ENCODE results near the gene DIAPH3.

Gene DIAPH3

DNA sequence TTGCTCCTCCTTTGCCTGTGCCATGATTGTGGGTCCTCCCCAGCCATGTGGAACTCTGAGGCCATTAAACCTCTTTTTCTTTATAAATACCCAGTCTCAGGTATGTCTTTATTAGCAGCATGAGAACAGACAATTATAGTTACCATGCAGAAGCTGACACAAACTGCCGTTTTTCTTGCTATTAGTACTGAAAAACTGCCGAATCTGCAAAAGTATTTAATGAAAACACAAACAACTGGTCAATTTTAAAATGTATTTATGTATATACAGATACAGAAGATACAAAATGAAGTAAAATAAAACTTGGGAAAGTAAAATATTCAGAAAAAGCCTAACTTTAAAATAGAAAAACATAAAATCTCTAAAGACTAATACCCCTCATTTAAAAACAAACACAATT lies 206.3 kb downstream of the DIAPH3 start:
- no peak for DNase-seq

DNA sequence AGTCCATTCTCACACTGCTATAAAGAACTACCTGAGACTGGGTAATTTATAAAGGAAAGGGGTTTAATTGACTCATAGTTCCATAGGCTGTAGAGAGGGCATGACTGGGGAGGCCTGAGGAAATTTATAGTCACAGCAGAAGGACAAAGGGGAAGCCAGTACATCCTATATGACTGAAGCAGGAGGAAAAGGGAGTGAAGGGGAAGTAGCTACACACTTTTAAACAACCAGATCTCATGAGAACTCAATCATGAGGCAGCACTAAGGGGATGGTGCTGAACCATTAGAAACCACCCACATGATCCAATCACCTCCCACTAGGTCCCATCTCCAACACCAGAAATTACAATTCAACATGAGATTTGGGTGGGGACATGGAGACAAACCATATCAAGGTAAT lies 209.1 kb downstream of the DIAPH3 start:
- DNase-seq = no peak

DNA sequence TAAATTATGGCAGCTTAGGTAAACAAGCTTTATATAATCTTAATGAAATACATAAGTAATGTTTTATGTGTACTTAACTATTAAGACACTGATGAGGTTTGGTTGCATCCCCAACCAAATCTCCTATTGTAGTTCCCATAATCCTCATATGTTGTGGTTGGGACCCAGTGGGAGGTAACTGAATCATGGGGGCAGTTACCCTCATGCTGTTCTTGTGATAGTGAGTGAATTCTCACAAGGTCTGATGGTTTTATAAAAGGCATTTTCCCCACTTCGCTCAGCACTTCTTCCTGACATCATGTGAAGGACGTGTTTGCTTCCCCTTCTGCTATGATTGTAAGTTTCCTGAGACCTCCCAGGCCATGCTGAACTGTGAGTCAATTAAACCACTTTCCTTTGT lies 212.7 kb downstream of the DIAPH3 start:
- no peak for DNase-seq

DNA sequence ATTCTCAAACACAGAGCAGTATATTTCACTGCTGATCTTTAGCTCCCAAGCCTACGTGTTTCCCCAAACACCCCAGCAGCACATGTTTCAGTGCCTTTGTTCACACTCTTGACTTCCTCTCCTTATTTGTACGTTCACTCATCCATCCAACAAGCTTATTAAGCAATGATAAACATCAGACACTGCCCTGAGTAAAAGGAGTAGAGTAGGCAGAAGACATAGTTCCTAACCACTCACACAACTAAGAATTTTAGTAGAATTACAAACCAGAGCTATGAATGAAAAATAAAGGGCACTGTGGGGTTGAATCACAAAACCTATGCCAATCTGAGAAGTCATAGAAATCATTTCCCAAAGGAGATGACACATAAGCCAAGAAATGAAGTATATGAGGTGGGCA lies 213.5 kb downstream of the DIAPH3 start:
- no peak for DNase-seq

DNA sequence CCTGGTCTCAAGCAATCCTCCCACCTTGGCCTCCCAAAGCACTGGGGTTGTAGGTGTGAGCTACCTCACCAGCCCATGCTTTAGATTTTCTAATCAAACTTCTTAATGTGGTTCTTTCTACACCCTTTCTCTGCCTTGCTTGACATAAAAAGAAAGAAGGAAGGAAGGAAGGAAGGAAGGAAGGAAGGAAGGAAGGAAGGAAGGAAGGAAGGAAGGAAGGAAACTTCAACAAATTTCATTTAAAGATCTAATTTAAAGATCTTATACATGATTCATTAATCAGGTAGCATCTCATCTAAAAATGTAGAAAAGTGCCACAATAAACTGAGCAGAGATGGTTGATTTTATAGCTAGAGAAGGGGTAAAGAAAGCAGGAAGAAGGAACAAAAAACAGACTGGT lies 215.0 kb downstream of the DIAPH3 start:
- no peak for DNase-seq

DNA sequence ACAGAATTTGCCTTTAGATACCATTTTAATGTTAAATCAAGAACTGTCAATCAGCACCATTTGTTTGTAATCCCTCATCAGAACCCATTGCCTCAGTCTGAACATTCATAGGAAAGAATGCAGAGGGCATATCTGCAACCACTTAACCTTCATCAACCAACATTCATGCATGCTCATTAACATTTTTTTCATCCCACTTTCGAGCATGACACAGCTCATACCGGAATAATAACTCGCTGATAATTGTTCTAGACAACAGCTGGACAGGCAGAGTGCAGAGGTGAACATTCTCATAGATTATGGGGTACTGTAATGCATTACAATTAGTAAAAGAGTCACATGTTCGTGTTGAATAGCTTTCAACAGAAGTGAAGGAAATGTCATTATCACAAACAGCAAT lies 216.8 kb downstream of the DIAPH3 start:
- no peak for DNase-seq

DNA sequence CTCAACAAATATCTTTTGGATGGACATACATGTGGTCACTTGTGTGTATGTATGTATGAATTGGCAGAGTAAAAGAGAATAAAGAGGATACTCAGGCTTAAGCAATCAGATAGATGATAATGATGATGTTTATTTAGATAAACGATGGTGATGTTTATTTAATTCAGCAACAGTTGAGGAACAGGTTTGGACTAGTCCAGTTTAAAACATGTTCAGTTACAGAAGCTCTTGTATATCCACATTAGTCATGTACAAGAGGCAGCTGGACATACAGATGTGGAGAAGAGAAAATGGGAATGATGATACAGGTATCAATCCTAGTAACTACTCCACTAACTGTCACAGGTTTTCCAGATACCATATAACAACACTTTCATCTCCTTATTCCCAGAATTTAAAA lies 232.1 kb downstream of the DIAPH3 start:
- DNase-seq = no peak

DNA sequence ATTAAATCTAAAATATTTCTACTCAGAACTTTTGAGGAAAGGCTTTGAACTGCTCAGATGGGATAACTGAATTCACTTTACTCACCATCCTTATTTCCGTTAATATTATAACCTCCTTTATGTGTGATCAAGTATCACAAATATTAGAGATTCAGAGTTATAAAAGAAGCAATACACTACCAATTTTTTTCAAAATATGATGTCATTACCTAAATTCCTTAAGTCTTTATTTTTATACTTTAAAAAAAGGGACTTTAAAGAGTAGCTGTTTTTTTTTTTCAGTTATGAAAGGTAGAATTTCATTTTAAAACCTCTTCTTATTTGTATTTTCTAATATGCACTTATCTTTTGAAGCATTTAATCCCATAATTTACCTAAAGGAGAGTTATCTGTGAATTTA lies 239.5 kb downstream of the DIAPH3 start:
- no peak for DNase-seq

DNA sequence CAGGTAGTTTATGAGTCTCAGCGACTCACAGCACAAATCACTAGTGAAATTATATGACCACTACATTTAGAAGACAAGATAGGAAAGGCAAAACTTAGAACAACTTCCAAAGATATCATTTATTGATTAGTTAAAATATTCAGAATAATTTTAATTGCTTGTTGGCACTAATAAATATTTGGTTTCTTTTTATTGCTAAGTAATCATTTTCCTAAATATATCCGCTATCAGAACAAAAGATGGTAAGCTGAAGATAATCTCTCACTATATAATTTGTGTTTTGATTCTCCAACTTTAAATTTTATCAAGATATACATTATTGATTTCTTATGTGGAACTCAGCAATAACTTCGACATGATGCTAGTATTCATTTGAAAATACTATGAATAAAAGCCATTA lies 248.5 kb downstream of the DIAPH3 start:
- DNase-seq = no peak

DNA sequence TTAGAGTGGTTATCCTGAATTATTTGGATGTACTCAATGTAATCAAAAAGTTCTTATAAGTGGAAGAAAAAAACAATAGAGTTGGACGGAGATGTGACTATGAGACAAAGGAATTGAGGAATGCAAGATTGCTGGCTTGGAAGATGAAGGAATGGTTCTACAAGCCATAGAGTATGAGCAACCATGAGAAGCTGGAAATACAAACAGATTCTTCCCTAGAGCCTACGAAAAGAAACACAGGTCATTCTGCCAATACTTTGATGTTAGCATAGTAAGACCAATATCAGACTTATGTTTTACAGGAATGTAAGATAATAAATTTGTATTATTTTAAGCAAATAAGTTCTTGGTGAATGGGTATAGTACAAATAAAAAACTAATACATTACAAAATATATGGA lies 249.2 kb downstream of the DIAPH3 start:
- DNase-seq = no peak

DNA sequence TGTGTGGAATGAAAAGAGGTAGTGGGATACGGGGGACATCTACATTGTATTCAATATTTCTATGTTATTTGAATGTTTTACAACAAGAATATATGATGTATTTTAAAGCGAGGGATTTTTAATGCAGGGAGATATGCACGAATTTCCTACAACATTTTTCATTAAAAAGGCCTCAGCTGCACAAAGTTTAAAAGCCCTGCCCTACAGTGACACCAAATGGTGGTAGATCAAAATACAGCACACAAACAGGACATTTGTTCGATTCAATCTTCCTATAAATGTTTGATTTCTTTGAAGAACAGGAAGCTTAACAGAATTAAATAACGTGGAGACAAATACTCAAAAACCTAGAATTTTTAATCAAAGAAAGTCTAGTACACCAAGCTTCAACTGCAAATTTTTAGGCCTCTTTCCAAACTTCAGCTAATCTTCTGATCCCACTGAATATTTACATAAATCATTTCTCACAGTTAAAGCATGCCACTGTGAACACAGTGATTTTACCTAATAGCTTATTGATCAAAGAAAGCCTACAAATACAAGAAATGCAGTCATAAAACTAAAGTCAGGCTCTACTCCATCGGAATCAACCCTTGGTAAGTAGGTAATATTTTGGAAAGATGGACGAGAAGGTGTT lies 257.2 kb downstream of the DIAPH3 start:
- no peak for DNase-seq

DNA sequence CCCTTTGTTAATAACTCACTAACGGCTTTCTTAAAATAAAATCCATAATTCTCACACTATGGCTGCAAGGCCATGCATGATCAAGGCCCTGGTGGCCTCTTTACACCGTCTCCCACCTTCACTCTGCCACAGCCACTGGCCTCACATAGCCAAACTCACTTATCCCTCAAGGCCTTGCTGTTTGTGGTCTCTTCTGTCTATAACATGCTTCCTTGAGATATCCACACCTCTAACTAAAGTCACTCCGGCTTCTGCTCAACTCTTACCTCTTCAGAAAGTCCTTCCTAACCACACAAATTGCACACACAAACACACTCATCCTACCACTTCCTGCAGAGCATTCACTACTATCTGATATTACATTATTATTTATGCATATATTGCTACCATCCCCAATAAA lies 262.5 kb downstream of the DIAPH3 start:
- DNase-seq = no peak

DNA sequence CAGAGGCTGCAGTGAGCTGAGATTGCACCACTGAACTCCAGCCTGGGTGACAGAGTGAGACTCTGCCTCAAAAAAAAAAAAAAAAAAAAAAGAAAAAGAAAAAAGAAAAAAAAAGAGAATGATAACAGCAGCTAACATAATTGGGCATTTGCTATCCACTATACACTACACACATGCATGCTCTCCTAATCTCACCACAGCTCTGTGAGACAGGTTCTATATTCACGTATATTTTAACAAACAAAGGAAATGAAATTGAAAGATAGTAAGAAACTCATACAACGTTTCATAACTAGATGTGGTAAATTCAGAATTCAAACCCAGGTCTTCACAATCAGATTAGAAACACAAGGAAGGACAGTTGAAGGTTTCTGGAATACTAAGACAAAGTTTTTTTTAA lies 265.7 kb downstream of the DIAPH3 start:
- no peak for DNase-seq

DNA sequence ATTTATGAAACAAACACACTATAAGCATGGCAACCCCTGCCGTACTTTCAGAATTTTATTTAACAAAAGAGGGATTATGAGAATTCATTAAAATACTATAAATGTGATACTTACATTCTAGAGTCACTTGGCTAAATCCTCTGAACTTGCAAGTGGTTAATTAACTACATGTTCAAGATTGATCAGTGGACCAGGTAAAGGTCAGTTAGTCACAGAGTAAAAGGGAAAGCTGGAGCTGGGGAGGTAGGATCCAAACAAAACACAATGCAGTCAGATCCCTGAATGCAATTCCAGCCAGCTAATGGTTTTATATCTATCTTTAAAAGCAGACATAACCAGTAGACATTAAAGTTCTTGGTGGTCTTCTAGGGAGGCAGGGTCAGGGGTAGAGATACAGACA lies 270.5 kb downstream of the DIAPH3 start:
- no peak for DNase-seq

DNA sequence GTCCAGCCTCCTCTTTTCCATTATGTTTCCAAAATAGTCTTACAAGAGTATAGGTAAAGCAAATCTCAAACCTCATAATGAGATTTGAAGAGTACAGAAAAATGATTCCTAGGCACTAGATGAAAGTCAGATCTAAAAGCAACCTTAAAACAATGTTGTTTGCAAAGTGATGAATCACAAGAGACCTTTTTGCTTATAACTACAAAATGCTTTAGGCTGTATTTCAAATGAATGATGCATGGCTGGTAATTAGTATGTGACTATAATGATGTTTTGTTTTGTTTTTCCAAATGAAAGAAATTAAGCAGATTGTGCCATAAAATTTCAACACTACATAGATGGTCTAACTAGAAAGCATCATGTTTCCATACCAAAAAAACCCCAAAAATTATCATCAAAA lies 272.7 kb downstream of the DIAPH3 start:
- DNase-seq = no peak

DNA sequence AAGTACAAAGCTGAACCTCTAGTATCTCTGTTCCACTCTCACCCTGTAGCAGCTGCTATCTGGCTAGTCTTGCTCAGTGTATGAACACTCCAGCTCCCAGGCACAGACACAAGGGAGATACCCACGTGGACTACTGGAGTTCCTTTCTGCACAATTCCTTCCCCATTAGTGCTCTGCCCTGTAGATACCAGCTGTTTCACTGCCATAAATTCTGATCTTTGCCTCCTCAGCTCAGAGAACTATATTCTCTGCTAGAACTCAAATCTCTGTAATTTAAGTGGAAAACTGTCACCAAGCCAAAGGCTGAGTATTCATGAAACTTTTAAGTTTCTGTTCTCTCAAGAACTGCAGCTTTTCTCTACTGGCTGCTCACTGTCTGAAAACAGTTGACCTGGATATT lies 273.7 kb downstream of the DIAPH3 start:
- DNase-seq = no peak

DNA sequence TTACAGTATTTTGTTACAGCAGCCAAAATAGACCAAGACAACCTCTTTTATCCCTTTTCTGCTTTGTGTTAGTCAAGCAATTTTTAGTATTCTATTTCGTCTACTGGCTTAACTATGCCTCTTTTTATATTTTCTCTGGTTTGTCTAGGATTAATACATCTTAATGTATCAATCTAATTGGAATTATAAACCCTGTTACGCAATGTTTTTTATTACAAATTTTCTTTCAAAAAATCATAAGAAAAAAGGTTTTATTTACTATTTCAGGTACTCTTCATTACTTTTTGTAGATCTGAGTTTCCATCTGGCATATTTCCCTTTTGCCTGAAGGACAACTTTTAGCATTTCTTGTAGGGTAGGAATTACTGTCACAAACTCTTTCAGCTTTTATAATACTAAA lies 275.3 kb downstream of the DIAPH3 start:
- DNase-seq = no peak

DNA sequence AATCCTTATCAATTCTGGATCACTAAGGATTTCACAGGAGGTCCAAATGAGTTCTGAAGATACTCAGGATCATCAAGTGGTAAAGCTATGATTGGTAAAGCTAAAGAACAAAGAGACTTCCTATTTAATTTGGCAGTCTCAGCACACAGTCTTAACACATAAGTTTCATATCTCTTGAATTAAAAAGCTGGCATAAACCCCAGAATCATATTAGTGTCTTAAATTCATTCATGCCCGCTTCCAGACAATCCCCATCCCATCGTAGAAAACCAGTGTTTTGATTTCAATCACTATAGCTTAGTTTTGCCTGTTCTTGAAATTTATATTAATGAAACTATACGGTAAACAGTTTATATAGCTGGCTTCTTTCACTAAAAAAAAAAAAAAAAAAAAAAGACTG lies 278.7 kb downstream of the DIAPH3 start:
- DNase-seq = no peak

DNA sequence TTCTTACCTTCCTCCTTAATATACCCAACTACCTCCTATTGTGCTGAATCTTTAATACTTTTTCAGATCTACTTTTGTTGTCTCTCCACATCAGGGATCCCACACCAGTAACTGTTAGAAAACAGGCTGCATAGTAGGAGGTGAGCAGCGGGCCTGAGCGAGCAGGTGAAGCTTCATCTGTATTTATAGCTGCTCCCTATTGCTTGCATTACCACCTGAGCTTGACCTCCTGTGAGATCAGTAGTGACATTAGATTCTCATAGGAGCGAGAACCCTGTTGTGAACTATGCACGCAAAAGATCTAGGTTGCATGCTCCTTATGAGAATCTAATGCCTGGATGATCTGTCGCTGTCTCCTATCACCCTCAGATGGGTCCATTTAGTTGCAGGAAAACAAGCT lies 279.8 kb downstream of the DIAPH3 start:
- no peak for DNase-seq

DNA sequence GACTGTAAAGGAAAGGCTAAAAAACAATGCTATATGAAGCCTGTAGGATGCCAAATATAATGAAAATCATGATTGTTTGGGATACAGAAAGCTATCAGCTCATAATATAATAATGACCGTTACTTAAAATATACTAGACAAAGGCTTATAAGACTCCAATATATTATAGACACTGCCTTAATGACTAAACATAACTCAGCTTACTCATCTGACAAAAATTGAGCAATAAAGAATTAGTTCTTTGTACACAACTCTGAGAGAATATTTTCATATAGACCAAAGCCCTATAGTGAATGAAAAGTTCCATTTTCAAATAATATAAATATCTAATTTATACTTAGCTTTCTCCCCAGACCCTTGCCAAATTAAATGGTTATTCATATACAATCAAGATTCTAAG lies 283.3 kb downstream of the DIAPH3 start:
- DNase-seq = no peak

DNA sequence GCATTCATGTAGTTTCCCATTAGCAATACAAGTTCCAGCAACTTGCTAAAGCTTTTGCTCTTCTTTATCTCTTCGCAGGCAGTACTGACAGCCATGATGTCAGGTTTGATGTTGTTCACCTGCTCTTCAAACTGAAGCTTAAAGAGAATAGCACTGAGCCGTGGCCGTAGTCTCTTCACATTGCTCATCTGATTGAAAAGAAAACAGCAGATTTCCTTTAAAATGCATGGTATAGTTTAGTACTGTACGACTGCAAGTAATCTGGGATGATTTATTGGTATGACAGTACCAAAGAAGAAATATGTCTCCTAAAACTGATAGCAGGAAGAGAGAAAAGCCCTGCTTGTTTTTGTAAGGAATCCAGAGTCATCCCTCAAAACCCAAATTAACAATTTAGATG lies 284.4 kb downstream of the DIAPH3 start:
- DNase-seq = no peak

DNA sequence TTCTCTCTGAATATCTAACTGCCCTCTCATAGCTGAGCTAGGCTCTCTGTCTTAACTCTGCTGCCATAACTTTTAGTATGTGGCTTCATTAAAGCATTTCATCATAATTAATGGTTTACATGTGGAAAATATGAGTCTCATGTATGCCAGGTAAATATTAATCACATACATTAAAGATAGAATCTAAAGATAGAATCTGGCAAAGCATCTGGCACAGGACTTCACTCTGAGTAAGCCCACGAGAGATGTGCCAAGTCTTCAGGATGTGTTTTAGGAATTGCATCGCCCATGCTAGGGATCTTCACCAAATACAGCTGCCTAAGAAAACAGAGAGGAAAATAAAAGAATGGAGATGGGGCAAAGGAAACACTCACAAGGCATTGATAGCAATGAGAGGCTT lies 285.8 kb downstream of the DIAPH3 start:
- no peak for DNase-seq

DNA sequence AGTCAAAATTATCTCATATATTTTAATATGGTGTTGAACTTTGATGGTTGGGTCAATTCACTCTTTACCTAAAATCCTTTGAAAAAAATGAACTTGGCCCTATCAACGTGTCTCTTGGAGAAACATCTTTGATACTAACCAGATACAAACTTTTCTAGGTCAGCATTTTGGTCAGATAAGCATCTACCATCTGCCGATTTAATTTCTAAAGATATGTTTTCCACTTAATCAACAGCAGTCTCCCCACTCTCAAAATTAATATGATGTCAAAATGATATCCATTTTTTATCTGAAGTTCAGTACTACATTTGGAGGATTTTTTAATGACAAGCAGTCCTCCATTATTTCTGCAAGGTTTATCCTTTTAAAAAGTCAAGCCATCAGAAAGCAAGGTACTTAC lies 288.8 kb downstream of the DIAPH3 start:
- DNase-seq = no peak

DNA sequence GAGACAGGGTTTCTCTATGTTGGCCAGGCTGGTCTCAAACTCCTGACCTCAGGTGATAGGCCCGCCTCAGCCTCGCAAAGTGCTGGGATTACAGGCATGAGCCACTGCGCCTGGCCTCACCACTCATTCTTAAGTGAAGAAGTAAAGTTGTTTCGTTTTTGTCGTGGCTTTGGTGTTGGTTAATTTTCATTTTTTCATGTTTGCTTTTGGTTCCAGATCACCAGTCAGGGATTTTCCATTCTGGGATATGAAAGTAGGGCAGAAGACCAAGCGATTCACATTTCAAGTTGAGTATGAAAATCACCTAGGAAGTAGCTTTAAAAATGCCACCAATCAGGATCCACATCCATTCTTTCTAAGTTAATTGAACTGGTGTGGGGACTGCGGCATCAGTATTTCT lies 289.9 kb downstream of the DIAPH3 start:
- no peak for DNase-seq

DNA sequence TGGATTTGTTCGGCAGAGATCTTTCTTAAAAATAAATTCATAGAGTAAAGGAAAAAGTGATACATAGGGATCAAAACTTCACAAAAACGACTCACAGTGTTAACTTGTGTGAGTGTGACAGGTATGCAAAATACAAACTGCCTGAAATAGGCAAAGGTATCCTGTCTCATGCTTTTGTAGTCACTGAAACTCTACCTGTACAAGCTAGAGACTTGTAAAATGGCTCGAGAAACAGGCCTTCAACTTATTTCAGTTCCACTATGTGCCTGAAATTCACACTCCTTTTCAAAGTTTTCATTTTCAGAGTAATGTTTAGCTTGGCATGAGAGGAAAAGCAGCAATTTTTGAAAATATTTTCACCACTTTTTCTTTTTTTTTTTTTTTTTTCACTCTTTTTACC lies 290.4 kb downstream of the DIAPH3 start:
- no peak for DNase-seq

DNA sequence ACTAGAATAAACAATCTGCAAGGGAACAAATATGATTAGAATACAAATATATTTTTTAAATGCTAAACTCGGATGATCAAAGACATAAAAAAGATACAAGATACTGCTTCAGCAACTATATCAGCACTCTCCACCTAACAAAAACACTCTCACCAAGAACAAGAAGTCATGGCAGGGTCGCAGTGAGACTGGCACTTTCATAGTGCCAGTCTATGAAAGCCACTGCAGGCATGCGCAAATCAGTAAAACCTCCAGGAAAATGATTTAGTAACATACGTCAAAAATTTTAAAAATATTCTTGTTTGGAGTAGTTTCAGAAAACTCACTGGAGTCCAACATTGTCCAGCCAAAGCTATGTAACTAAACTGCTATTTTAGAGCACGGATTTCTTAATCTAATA lies 295.9 kb downstream of the DIAPH3 start:
- DNase-seq = no peak

Data from NCI-H446 treated with DMSO at 0.1 percent for 48 hours (cell line).